HUES6 (cell line): ENCODE results near the gene CPN2.

Experiments used
- H3K27ac ChIP-seq: 2 replicates; pipeline ENCODE4 v1.7.0; 2013; ENCODE audit warnings: low read depth, mild to moderate bottlenecking, low read length, inconsistent platforms
- H3K27me3 ChIP-seq: 2 replicates; pipeline ENCODE4 v1.6.1; 2013; ENCODE audit warnings: low read length; ENCODE audit not compliant: control insufficient read depth, insufficient read depth
- H3K36me3 ChIP-seq: 2 replicates; pipeline ENCODE4 v1.6.1; 2013; ENCODE audit warnings: low read length; ENCODE audit not compliant: control insufficient read depth, insufficient read depth
- H3K4me1 ChIP-seq: 2 replicates; pipeline ENCODE4 v1.6.1; 2013; ENCODE audit warnings: low read length; ENCODE audit not compliant: control insufficient read depth, insufficient read depth
- H3K4me3 ChIP-seq: 2 replicates; pipeline ENCODE4 v1.5.1; 2013; ENCODE audit warnings: low read depth, low read length
- H3K9ac ChIP-seq: one replicate; pipeline ENCODE4 v1.6.1; 2013; ENCODE audit warnings: mild to moderate bottlenecking, low read length
- H3K9me3 ChIP-seq: 2 replicates; pipeline ENCODE4 v1.6.1; 2013; ENCODE audit warnings: low read depth, low read length; ENCODE audit not compliant: control insufficient read depth, insufficient read depth

The CPN2 gene

DNA sequence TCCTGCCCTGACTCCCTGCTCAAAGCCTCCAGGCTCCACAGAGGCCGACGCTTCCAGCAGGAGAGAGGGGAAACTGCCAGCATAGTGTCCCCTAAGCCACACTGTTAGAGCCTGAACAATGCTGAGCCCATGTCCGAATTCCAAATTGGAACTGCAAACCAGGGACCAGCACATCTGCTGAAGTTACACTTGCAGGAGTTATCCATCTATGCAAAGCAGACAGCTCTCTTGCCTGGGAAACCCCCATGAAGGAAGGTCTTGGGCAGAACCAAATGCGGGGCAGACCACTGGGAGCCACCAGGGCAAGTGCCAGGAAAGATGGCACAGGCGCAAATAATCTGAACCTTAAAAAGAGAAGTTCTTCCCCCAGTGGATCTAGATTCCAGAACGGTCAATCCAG, 17.8 kb upstream of the CPN2 start:
- Histone ChIP-seq H3K9me3 (no peaks in the 10 kb centered on the region), H3K4me3 (no peak overlapping the region), H3K27me3 (peaks cover 10% of the 10 kb centered on the region), H3K36me3 (no peaks in the 10 kb centered on the region), H3K9ac (no peak overlapping the region), H3K4me1 (peaks cover 42% of the 10 kb centered on the region), H3K27ac (no peak overlapping the region)

DNA sequence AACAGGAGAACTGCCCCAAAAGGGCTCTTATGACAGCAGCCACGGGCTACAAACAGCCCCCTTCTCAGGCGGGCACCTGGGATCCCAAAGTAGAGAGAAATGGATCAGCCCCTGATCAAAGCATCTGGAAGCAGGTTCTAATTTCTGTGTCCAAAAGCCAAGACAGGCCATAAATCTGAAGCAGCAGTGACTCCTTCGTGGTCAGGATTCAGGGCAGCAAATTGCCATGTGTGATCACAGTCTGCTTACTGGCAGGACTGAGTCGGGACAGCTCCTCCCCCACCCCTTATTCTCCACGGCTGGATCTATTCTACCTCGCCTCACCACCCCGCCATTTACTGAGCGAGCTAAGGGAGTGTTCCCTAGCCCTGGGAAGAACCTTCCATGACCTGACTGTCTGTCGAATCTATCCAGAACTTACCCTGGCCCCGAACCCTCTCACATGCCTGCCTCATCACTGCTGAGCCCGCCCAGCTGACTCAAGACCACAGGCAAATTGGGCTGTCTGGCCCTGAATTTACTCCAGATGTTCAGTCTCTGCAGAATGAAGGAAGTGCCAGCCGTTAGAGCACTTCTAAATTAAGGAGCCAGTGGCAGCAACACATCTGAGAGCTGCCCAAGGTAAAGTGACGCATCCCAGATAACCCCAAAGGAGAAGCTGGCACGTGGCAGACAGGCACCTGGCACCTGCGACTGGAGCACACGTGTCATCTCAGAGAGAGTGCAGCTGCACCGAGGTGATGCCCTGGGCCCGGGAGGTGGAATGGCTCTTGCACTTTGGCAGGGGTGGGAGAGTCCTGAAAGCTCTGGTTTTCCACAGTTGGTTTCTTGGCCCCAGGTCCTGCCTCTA, 17.1 kb upstream of the CPN2 start:
- no peak overlapping the region for H3K9ac ChIP-seq
- H3K27me3 ChIP-seq: peaks cover 10% of the 10 kb centered on the region

GRCh38 chr3:194365978-194366490, 14.9 kb upstream of the CPN2 start:
- H3K36me3 ChIP-seq: no peaks in the 10 kb centered on the region
- peaks cover 10% of the 10 kb centered on the region for H3K27me3 ChIP-seq
- H3K4me1 ChIP-seq: peaks cover 40% of the 10 kb centered on the region
- no peak overlapping the region for H3K9ac ChIP-seq
- no peak overlapping the region for H3K4me3 ChIP-seq
- no peaks in the 10 kb centered on the region for H3K9me3 ChIP-seq
- H3K27ac ChIP-seq: no peak overlapping the region

More for the DNA sequence above, 17.1 kb upstream of the CPN2 start:
- no peaks in the 10 kb centered on the region for H3K36me3 ChIP-seq
- no peak overlapping the region for H3K27ac ChIP-seq
- peaks cover 40% of the 10 kb centered on the region for H3K4me1 ChIP-seq
- H3K4me3 ChIP-seq: no peak overlapping the region
- H3K9me3 ChIP-seq: no peaks in the 10 kb centered on the region

DNA sequence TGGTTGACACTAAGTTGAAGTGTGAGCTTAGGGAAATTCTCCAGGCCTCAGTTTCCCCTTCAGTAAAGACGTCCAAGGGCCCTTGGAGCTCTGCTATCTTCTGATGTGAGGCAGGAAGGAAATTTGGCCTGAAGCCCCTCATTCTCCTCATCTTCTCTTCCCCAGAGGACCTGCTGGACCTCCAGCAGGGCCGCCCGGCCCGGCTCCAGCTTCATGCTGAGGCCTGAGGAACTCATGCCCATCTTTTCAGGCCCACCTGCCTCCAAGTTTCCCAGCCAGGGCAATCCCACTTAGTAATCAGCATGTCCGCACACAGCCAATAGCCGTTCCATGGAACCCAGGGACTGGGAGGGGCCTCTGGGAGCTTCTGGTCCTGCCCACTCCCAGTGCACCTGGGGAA, 14.4 kb upstream of the CPN2 start:
- H3K4me1 ChIP-seq: peaks cover 37% of the 10 kb centered on the region
- no peaks in the 10 kb centered on the region for H3K36me3 ChIP-seq
- H3K4me3 ChIP-seq: no peak overlapping the region
- no peaks in the 10 kb centered on the region for H3K9me3 ChIP-seq
- H3K9ac ChIP-seq: no peak overlapping the region
- H3K27ac ChIP-seq: no peak overlapping the region
- peaks cover 10% of the 10 kb centered on the region for H3K27me3 ChIP-seq

DNA sequence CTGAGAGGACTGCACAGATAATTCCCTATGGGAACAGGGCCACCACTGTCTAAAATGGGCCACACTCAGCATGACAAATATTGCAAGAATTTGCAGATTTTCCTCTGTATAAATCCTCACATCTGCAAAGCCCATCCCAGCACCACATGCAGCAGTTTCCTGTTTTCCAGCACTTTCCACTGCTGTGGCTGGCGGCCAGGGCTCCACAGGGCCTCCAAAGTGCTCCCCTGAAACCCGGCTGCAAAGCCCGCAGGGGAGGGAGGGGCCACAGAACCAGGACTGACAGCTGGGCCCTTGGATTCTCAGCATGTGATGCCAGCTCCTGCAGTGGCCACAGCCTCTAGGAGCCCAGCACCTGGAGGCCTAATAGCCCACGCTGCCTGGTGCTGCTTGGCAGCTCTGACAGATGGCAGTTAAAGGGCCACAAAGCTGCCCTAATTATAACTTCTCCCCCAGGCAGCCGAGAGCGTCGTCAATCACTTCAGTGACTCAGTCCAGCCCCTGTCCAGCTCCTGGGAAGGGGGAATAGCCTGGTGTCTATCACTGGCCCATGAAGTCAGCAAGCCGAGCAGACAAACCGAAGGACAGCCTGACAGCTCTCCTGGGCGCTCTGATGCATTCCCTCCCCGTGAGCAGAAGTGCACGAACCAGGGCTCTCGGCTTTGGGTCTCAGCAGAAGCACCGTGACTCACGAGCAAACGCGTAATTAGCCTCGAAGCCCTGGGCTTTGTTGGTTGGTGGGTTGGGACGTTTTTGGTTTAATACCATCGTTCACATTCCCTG, 13.7 kb upstream of the CPN2 start:
- H3K9me3 ChIP-seq: no peaks in the 10 kb centered on the region
- H3K27ac ChIP-seq: no peak overlapping the region
- peaks cover 30% of the 10 kb centered on the region for H3K4me1 ChIP-seq
- H3K4me3 ChIP-seq: no peak overlapping the region
- H3K36me3 ChIP-seq: no peaks in the 10 kb centered on the region
- peaks cover 10% of the 10 kb centered on the region for H3K27me3 ChIP-seq
- no peak overlapping the region for H3K9ac ChIP-seq

- H3K27ac ChIP-seq: no peak overlapping the region
- H3K4me3 ChIP-seq: no peak overlapping the region
- no peaks in the 10 kb centered on the region for H3K36me3 ChIP-seq
- H3K9me3 ChIP-seq: no peaks in the 10 kb centered on the region
- H3K4me1 ChIP-seq: peaks cover 25% of the 10 kb centered on the region
- H3K9ac ChIP-seq: no peak overlapping the region
- H3K27me3 ChIP-seq: peaks cover 8% of the 10 kb centered on the region
Observed at GRCh38 chr3:194364314-194364651, 13.2 kb upstream of the CPN2 start.

DNA sequence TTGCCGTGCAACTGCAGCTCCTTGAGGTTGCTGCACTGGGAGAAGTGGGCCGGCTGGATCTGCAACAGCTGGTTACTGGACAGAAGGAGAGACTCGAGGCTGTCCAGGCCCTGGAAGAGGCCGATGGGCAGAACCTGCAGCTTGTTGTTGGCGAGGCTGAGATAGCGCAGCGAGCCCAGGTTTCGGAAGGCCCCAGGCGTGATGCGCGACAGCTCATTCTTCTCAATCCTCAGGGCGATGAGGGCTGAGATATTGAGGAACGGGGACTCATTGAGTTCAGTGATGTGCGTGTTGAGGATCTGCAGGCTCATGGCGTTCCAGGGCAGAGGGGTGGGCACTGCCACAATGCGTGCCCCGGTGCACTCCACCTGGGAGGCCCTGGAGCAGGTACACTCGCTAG, 9.4 kb upstream of the CPN2 start:
- H3K27me3 ChIP-seq: no peaks in the 10 kb centered on the region

GRCh38 chr3:194357681-194358080, 6.6 kb upstream of the CPN2 start:
- Histone ChIP-seq H3K4me3 (no peak overlapping the region), H3K9ac (no peak overlapping the region), H3K36me3 (no peaks in the 10 kb centered on the region), H3K27me3 (no peaks in the 10 kb centered on the region), H3K27ac (no peak overlapping the region), H3K4me1 (no peaks in the 10 kb centered on the region), H3K9me3 (no peaks in the 10 kb centered on the region)

More for the DNA sequence above, 9.4 kb upstream of the CPN2 start:
- H3K9ac ChIP-seq: no peak overlapping the region
- no peak overlapping the region for H3K4me3 ChIP-seq
- no peak overlapping the region for H3K27ac ChIP-seq
- no peaks in the 10 kb centered on the region for H3K9me3 ChIP-seq
- no peaks in the 10 kb centered on the region for H3K36me3 ChIP-seq
- H3K4me1 ChIP-seq: peaks cover 12% of the 10 kb centered on the region; the same call in 1 of the 2 replicates

- Histone ChIP-seq H3K27me3 (no peaks in the 10 kb centered on the region), H3K9me3 (no peaks in the 10 kb centered on the region), H3K36me3 (no peaks in the 10 kb centered on the region), H3K27ac (no peak overlapping the region), H3K4me3 (no peak overlapping the region), H3K9ac (no peak overlapping the region), H3K4me1 (no peaks in the 10 kb centered on the region)
Observed at GRCh38 chr3:194355379-194355778, 4.3 kb upstream of the CPN2 start.

- Histone ChIP-seq H3K36me3 (no peaks in the 10 kb centered on the region), H3K4me3 (no peak overlapping the region), H3K27ac (no peak overlapping the region), H3K27me3 (no peaks in the 10 kb centered on the region), H3K4me1 (no peaks in the 10 kb centered on the region), H3K9ac (no peak overlapping the region), H3K9me3 (no peaks in the 10 kb centered on the region)
Observed at GRCh38 chr3:194354315-194354714, 3.2 kb upstream of the CPN2 start.

DNA sequence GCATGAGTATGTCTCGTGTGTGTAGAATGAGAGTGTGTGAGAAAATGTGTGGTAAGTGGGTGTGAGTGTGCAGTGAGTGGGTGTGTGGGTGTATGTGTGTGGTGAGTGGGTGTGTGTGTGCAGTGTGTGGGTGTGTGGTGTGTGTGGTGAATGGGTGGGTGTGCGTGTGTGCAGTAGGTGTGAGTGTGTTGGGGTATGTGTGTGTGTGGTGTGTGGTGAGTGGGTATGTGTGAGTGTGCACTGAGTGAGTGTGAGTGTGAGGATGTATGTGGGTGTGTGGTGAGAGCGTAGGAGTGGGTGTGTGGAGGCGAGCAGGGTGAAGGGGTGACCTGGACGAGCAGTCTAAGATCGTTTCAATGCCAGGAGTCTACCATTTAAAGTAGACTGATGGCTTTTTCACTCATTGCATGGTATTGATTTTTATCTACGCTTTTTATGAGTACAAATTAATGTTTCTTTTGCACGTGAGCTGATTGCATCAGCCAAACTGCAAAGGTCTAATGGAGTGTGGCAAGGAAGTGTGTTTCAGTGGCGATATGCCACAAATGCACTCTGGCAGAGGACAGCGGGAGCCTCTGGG, 1.6 kb upstream of the CPN2 start:
- no peak overlapping the region for H3K4me3 ChIP-seq
- H3K9me3 ChIP-seq: no peaks in the 10 kb centered on the region
- no peaks in the 10 kb centered on the region for H3K36me3 ChIP-seq
- H3K27ac ChIP-seq: no peak overlapping the region
- H3K4me1 ChIP-seq: no peaks in the 10 kb centered on the region
- no peaks in the 10 kb centered on the region for H3K27me3 ChIP-seq
- no peak overlapping the region for H3K9ac ChIP-seq
